Bronchial epithelial cell (primary cell): Measurements from ENCODE around the gene GPR12. TPM values are rescaled to one million over a fixed set of nuclear protein-coding genes. Genes with fewer than 3 reads are reported as not detected.
A peak's percentile ranks its signal among the peaks of the same experiment; 100 is the strongest.
"Not testable (repeated sequence)": the region's sequence is repeated elsewhere in the genome, so short reads cannot be mapped to it uniquely, and the experiment has no call there.

Experiments used
- DNase-seq: peaks from one replicate; pipeline ENCODE4 v3.0.0-alpha.2; 2010; ENCODE audit warnings: low read depth
- FAIRE-seq: peaks from 2 replicates; lab custom pipeline; 2011; peaks lifted over from hg19 to GRCh38; lab: Jason Lieb, UNC
- H3K27me3 ChIP-seq: 2 replicates; pipeline ENCODE4 v1.5.1; 2011; ENCODE audit warnings: low read length; ENCODE audit not compliant: control insufficient read depth, insufficient read depth
- H3K36me3 ChIP-seq: 2 replicates; pipeline ENCODE4 v1.5.1; 2011; ENCODE audit warnings: low read length; ENCODE audit not compliant: control insufficient read depth, insufficient read depth
- H3K4me3 ChIP-seq: 2 replicates; pipeline ENCODE4 v1.5.1; 2011; ENCODE audit warnings: mild to moderate bottlenecking, low read depth, low read length, control low read depth
- total RNA-seq: library from RNA; depleted of rRNA; stranded (reverse); fragments of >200 nt; gene quantifications from 2 replicates; pipeline ENCODE4 v1.2.1, GENCODE V29; 2014
- TF ChIP-seq, protein P1 (sequence below): IDR thresholded peaks from 2 replicates; pipeline ENCODE4 v1.5.1; 2011; ENCODE audit warnings: mild to moderate bottlenecking, moderate library complexity, low read length, control low read depth, inconsistent platforms; ENCODE audit not compliant: insufficient read depth, severe bottlenecking

Gene GPR12
- total RNA-seq, 1 donor from 2014 or later = not detected

DNA sequence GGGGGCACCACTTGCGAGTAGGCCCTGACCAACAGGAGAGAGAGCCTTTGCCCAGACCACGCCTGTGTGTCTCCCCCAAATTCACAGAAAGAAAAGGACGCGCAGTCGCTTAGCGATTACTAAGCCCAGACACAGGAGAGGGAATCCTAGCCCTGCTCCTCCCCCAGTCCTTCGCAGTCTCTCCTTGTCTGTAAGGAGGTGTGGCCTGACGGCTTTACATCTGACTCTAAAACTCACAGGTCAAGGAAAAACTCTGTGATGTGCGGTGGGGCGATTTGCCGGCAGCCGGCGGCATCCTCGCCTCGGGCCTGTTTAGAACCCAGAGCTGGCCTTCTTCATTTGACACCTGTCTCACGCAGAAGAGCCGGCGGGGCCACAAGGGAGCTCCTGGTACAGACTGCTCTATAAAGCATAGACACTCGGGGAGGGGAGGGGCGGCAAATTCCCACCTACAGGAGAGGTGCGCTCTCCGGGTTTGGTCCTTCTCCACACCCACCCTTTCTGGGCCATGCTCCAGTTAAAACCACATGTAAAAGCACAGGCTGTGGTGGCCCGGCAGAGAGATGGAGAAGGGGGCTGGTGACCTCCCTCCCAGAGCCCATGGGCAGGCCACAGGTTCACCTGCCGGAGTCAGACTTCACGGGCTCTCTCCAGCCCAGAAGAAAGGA, 17.8 kb downstream of the GPR12 start:
- no peaks in the 10 kb centered on the region for H3K36me3 ChIP-seq
- no peak for FAIRE-seq
- H3K4me3 ChIP-seq = no peak overlapping the region
- TF ChIP-seq, protein P1, sequence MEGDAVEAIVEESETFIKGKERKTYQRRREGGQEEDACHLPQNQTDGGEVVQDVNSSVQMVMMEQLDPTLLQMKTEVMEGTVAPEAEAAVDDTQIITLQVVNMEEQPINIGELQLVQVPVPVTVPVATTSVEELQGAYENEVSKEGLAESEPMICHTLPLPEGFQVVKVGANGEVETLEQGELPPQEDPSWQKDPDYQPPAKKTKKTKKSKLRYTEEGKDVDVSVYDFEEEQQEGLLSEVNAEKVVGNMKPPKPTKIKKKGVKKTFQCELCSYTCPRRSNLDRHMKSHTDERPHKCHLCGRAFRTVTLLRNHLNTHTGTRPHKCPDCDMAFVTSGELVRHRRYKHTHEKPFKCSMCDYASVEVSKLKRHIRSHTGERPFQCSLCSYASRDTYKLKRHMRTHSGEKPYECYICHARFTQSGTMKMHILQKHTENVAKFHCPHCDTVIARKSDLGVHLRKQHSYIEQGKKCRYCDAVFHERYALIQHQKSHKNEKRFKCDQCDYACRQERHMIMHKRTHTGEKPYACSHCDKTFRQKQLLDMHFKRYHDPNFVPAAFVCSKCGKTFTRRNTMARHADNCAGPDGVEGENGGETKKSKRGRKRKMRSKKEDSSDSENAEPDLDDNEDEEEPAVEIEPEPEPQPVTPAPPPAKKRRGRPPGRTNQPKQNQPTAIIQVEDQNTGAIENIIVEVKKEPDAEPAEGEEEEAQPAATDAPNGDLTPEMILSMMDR = no peak
- DNase-seq = no peak
- H3K27me3 ChIP-seq = no peaks in the 10 kb centered on the region

DNA sequence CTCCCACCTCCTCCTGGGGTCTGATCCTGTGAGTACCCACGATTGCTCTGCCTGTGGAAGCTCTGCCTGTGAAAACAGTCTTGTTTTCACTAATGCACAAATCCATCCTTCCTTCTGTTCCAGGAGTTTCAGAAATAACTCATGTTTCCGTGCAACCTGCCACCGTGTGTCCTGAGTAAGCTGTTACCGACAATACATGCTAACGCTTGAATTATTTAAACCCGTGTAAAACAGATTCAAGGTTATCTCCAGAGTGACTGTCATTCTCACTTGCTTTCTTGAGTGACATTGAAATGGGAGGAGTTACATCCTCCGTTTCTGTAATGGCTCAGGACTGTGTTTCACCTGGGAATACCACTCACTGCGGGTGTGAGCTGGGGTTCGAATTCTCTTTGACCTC, 24.9 kb downstream of the GPR12 start:
- TF ChIP-seq, protein P1 = no peak
- no peaks in the 10 kb centered on the region for H3K36me3 ChIP-seq

DNA sequence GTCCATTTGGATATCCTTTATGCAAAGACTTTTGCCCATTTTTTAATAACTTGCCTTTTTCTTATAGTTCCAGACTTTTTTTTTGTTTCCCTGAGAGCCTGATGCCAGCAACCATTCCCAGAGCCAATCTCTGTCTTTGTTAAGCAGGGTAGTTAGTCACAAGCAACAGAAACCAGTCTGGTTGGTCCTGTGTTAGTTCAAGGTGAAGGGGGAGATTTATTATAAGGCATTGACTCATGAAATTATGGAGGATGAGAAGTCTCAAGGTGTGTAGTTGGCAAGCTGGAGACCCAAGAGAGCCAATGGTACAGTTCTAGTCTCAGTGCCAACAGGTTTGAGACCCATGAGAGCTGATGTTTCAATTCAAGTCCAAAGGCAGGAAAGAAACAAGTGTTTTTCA, 33.0 kb downstream of the GPR12 start:
- no peaks in the 10 kb centered on the region for H3K27me3 ChIP-seq
- TF ChIP-seq, protein P1 = no peak
- DNase-seq (peak; percentile 48), FAIRE-seq (no peak)
- H3K4me3 ChIP-seq = no peak overlapping the region
- no peaks in the 10 kb centered on the region for H3K36me3 ChIP-seq

More for the DNA sequence above, 24.9 kb downstream of the GPR12 start:
- peak; percentile 73 for FAIRE-seq
- no peaks in the 10 kb centered on the region for H3K27me3 ChIP-seq
- no peak overlapping the region for H3K4me3 ChIP-seq
- DNase-seq = no peak

DNA sequence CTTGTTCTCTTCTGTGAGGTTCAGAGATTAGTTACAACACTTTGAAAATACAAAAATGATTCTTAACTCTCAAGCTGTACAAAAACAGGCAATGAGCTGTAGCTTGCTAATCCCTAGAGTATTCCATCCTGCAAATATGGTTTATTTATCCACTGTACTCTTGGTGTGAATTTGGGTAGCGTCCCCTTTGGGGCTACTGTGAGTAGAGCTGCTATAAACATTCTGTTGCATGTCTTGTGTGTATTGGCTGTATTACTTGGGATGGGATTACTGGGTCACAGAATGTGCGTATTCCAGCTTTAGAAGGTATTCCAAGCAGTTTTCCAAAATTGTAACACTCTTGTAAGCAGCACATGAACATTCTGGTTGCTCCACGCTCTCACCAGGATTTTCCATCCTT, 33.5 kb downstream of the GPR12 start:
- FAIRE-seq (no peak), DNase-seq (no peak)
- TF ChIP-seq, protein P1 = no peak
- Histone ChIP-seq H3K4me3 (no peak overlapping the region), H3K36me3 (no peaks in the 10 kb centered on the region), H3K27me3 (no peaks in the 10 kb centered on the region)

DNA sequence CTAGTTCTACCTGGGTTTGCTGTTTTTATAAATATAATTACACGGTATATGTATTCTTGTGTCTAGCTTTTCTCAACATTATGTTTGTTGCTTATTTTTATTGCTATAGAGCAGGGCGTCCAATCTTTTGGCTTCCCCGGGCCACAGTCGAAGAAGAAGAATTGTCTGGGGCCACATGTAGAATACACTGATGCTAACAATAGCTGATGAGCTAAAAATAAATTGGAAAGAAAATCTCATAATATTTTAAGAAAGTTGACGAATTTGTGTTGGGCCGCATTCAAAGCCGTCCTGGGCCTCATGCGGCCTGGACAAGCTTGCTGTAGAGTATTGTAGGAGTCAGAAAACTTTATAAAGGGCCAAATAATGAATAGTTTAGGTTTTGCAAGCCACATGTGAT, 33.9 kb downstream of the GPR12 start:
- TF ChIP-seq, protein P1 = no peak
- FAIRE-seq (no peak), DNase-seq (no peak)
- Histone ChIP-seq H3K36me3 (no peaks in the 10 kb centered on the region), H3K27me3 (no peaks in the 10 kb centered on the region), H3K4me3 (no peak overlapping the region)

DNA sequence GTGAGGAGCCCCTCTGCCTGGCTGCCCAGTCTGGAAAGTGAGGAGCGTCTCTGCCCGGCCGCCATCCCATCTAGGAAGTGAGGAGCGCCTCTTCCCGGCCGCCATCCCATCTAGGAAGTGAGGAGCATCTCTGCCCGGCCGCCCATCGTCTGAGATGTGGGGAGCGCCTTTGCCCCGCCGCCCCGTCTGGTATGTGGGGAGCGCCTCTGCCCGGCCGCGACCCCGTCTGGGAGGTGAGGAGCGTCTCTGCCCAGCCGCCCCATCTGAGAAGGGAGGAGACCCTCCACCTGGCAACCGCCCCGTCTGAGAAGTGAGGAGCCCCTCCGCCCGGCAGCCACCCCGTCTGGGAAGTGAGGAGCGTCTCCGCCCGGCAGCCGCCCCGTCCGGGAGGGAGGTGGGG, 37.0 kb downstream of the GPR12 start:
- not testable (repeated sequence) for H3K4me3 ChIP-seq, FAIRE-seq, DNase-seq, H3K27me3 ChIP-seq, H3K36me3 ChIP-seq
